Mammary epithelial cell (primary cell): Measurements from ENCODE around the gene RASSF9.

Source experiments
- CTCF ChIP-seq, 2 donors: IDR thresholded peaks in 1 of 2; conservative IDR thresholded peaks in 1 of 2; 2 replicates each; pipeline ENCODE4 v1.5.1; 2011 to 2012; ENCODE audit warnings: inconsistent platforms in 2 of 2, low read length in 2 of 2, mild to moderate bottlenecking in 2 of 2, control low read depth in 1 of 2, low read depth in 1 of 2; ENCODE audit not compliant: insufficient read depth in 1 of 2; ENCODE audit errors: extremely low read depth in 1 of 2
- EZH2 ChIP-seq: IDR thresholded peaks from 2 replicates; pipeline ENCODE4 v1.6.1; 2012; ENCODE audit warnings: low read length, inconsistent platforms, borderline replicate concordance

GRCh38 chr12:85829391-85829790 lies 6.8 kb downstream of the RASSF9 start:
- TF ChIP-seq EZH2 (no peak), CTCF (conservative IDR thresholded peaks at IDR 0.05 in 1 of 2, IDR thresholded peaks at IDR 0.05 in 1 of 2; ENCODE audit: extremely low read depth in 1 of 2, insufficient read depth in 1 of 2, low read depth in 1 of 2, low read length in 2 of 2) (no peak)
